Panc1 (cell line): ENCODE data around the gene LDB2.

ENCODE experiments used
- CTCF ChIP-seq: fragments of 450-650 bp; IDR thresholded peaks from 2 replicates; pipeline ENCODE4 v1.5.1; 2017; ENCODE audit warnings: mild to moderate bottlenecking
- POLR2AphosphoS5 ChIP-seq: IDR thresholded peaks from 2 replicates; pipeline ENCODE4 v1.6.1; 2012; ENCODE audit warnings: mild to moderate bottlenecking, low read depth, low read length, moderate library complexity
- REST ChIP-seq, 2 experiments: IDR thresholded peaks; 2 replicates each; pipeline ENCODE4 v1.6.1; 2011 to 2012; ENCODE audit warnings: low read depth in 2 of 2, control low read depth in 1 of 2, low read length in 1 of 2, mild to moderate bottlenecking in 1 of 2, moderate library complexity in 1 of 2; ENCODE audit not compliant: insufficient read depth in 1 of 2
- SIN3A ChIP-seq: IDR thresholded peaks from 2 replicates; pipeline ENCODE4 v1.6.1; 2012; ENCODE audit warnings: low read depth, mild to moderate bottlenecking, low read length, moderate library complexity, borderline replicate concordance; ENCODE audit not compliant: insufficient read depth
- TCF7L2 ChIP-seq: IDR thresholded peaks from 2 replicates; pipeline ENCODE4 v1.6.1; 2011; ENCODE audit warnings: mild to moderate bottlenecking, low read depth, low read length, inconsistent platforms

GRCh38 chr4:16875487-16875886 is 23.0 kb downstream of the LDB2 start:
- TF ChIP-seq SIN3A = no peak
- TF ChIP-seq POLR2AphosphoS5 = no peak
- TF ChIP-seq CTCF = no peak
- TF ChIP-seq REST (IDR thresholded peaks at IDR 0.05; ENCODE audit: insufficient read depth in 1 of 2, low read depth in 2 of 2, low read length in 1 of 2) = no peak
- no peak for TF ChIP-seq TCF7L2
